Endothelial cell of umbilical vein (primary cell): ENCODE data around the gene NFATC4. TPM values are rescaled to one million over a fixed set of nuclear protein-coding genes. Genes with fewer than 3 reads are reported as not detected.

Experiments
- BruUV-seq: library from RNA; stranded (reverse); fragments of 400-500 nt; replicated peaks from 2 replicates; lab custom pipeline; 2021; lab: Mats Ljungman, UMichigan
- CTCF ChIA-PET: fragments of 300-600, 350-600 bp; sonication (Branson Sonifier 250); formaldehyde crosslinking; loops from one replicate; lab custom pipeline; 2021; ENCODE audit warnings: antibody characterized with exemption, inconsistent platforms; lab: Charles Lee
- POLR2A ChIA-PET: fragments of 300-600, 350-600 bp; sonication (Branson Sonifier 250); formaldehyde crosslinking; loops from one replicate; lab custom pipeline; 2021; ENCODE audit warnings: antibody characterized with exemption, inconsistent platforms; lab: Charles Lee
- DNase-seq: peaks from one replicate; pipeline ENCODE4 v3.0.0-alpha.2; 2011; ENCODE audit warnings: low read depth, low spot score
- FAIRE-seq: peaks from 2 replicates; lab custom pipeline; 2011; peaks lifted over from hg19 to GRCh38; lab: Jason Lieb, UNC
- H2AFZ ChIP-seq: 2 replicates; pipeline ENCODE4 v1.6.0; 2012; ENCODE audit warnings: low read depth, low read length, control low read depth, inconsistent platforms
- H3K27ac ChIP-seq: 2 replicates; pipeline ENCODE4 v1.5.1; 2011; ENCODE audit warnings: low read depth, mild to moderate bottlenecking, control low read depth, low read length, moderate library complexity; ENCODE audit not compliant: insufficient read depth
- H3K27me3 ChIP-seq, 2 experiments: 2 replicates each; pipeline versions ENCODE4 v1.6.0 to v1.6.1; 2011; ENCODE audit warnings: low read length in 2 of 2, mixed read lengths in 1 of 2; ENCODE audit not compliant: control insufficient read depth in 2 of 2, insufficient read depth in 2 of 2
- H3K36me3 ChIP-seq, 2 experiments: 2 replicates in 1 of 2; 3 replicates in 1 of 2; pipeline ENCODE4 v1.5.1; 2011; ENCODE audit warnings: low read length in 2 of 2, mild to moderate bottlenecking in 1 of 2, moderate library complexity in 1 of 2; ENCODE audit not compliant: control insufficient read depth in 2 of 2, insufficient read depth in 2 of 2; ENCODE audit errors: extremely low read depth in 1 of 2
- H3K4me1 ChIP-seq: 3 replicates; pipeline ENCODE4 v1.5.1; 2011; ENCODE audit warnings: mild to moderate bottlenecking, low read length; ENCODE audit not compliant: control insufficient read depth, insufficient read depth; ENCODE audit errors: extremely low read depth
- H3K4me2 ChIP-seq: 2 replicates; pipeline ENCODE4 v1.6.1; 2011; ENCODE audit warnings: low read length, control low read depth, mixed read lengths; ENCODE audit not compliant: insufficient read depth
- H3K4me3 ChIP-seq, 3 experiments: fragments of 200-600 bp in 1 of 3; sonication (generic), shearing (Covaris generic) in 1 of 3; replicated peaks in 1 of 3; 2 replicates each; pipeline ENCODE4 v1.5.1; 2011 to 2016; ENCODE audit warnings: control low read depth in 3 of 3, low read length in 3 of 3, mild to moderate bottlenecking in 2 of 3, inconsistent platforms in 1 of 3, low read depth in 1 of 3, moderate library complexity in 1 of 3; ENCODE audit not compliant: insufficient read depth in 1 of 3
- H3K79me2 ChIP-seq: 2 replicates; pipeline ENCODE4 v1.6.0; 2012; ENCODE audit warnings: low read length, inconsistent platforms; ENCODE audit not compliant: control insufficient read depth, insufficient read depth
- H3K9ac ChIP-seq: replicated peaks from 2 replicates; pipeline ENCODE3; 2011; ENCODE audit warnings: low read length, control low read depth; ENCODE audit not compliant: insufficient read depth; ENCODE audit errors: extremely low read depth
- H3K9me1 ChIP-seq: replicated peaks from 3 replicates; pipeline ENCODE4 v1.6.0; 2011; ENCODE audit warnings: mild to moderate bottlenecking, low read length; ENCODE audit not compliant: control insufficient read depth, insufficient read depth; ENCODE audit errors: extremely low read depth
- H3K9me3 ChIP-seq: replicated peaks from 2 replicates; pipeline ENCODE4 v1.5.1; 2012; ENCODE audit warnings: low read length, inconsistent platforms; ENCODE audit not compliant: control insufficient read depth, insufficient read depth
- H4K20me1 ChIP-seq: replicated peaks from 2 replicates; pipeline ENCODE3; 2011; ENCODE audit warnings: mild to moderate bottlenecking, low read length; ENCODE audit not compliant: control insufficient read depth, insufficient read depth; ENCODE audit errors: extremely low read depth
- CTCF ChIP-seq, 2 donors: IDR thresholded peaks; 1 replicate in 1 of 2; 2 replicates in 1 of 2; pipeline ENCODE4 v1.5.1; 2011; ENCODE audit warnings: low read length in 2 of 2, mild to moderate bottlenecking in 2 of 2, moderate library complexity in 2 of 2, control low read depth in 1 of 2, inconsistent platforms in 1 of 2, low read depth in 1 of 2; ENCODE audit not compliant: insufficient read depth in 1 of 2; ENCODE audit errors: extremely low read depth in 1 of 2
- EZH2 ChIP-seq: IDR thresholded peaks from 2 replicates; pipeline ENCODE4 v1.6.1; 2012; ENCODE audit warnings: borderline replicate concordance, low read depth, mild to moderate bottlenecking, moderate library complexity, low read length, inconsistent platforms; ENCODE audit not compliant: severe bottlenecking
- FOS ChIP-seq: IDR thresholded peaks from 2 replicates; pipeline ENCODE4 v1.6.1; 2011; ENCODE audit warnings: mild to moderate bottlenecking, low read length, moderate library complexity, borderline replicate concordance; ENCODE audit not compliant: insufficient read depth
- GATA2 ChIP-seq: IDR thresholded peaks from 2 replicates; pipeline ENCODE4 v1.7.0; 2011; ENCODE audit warnings: low read depth, mild to moderate bottlenecking, moderate library complexity, mixed read lengths, low read length; ENCODE audit not compliant: insufficient read length, insufficient read depth
- JUN ChIP-seq: IDR thresholded peaks from 2 replicates; pipeline ENCODE4 v1.6.1; 2011; ENCODE audit warnings: borderline replicate concordance, low read depth; ENCODE audit not compliant: insufficient read length, insufficient read depth
- MAX ChIP-seq: IDR thresholded peaks from 2 replicates; pipeline ENCODE4 v1.6.1; 2011; ENCODE audit not compliant: insufficient read depth, insufficient read length
- MYC ChIP-seq: IDR thresholded peaks from one replicate; pipeline ENCODE4 v1.6.1; 2011; ENCODE audit warnings: mild to moderate bottlenecking, low read depth, low read length
- POLR2A ChIP-seq: IDR thresholded peaks from 2 replicates; pipeline ENCODE4 v1.6.1; 2012; ENCODE audit warnings: low read depth, mild to moderate bottlenecking, control low read depth, low read length
- POLR2AphosphoS5 ChIP-seq: IDR thresholded peaks from 2 replicates; pipeline ENCODE4 v1.6.1; 2012; ENCODE audit warnings: low read depth, mild to moderate bottlenecking, control low read depth, low read length, moderate library complexity; ENCODE audit not compliant: insufficient read depth
- dilution Hi-C: fragments of 300-500 bp; cut with MboI; formaldehyde crosslinking; loops from one replicate; pipeline ENCODE4 v1.15.0; 2019; ENCODE audit warnings: low sequenced_read_pairs; ENCODE audit not compliant: extremely low pct_ligation_motif_present
- intact Hi-C: fragments of 100-400 bp; cut with micrococcal nuclease; formaldehyde crosslinking; loops from one replicate; pipeline ENCODE4 v1.10.0; 2022
- polyA plus RNA-seq, 4 experiments: library from polyadenylated mRNA; depleted of rRNA in 3 of 4; stranded (reverse) in 3 of 4; unstranded in 1 of 4; fragments of >200 nt; gene quantifications; 2 replicates each; pipeline versions ENCODE4 v1.2.1 to v1.2.3, GENCODE V29; 2011 to 2012; ENCODE audit warnings: missing spikeins in 1 of 4
- total RNA-seq: library from RNA; stranded (reverse); gene quantifications from 2 replicates; pipeline ENCODE4 v1.2.3, GENCODE V29; 2021

The NFATC4 gene
- total and polyA plus RNA-seq, 2 donors (not counting 3 experiments of a cell fraction or from before 2014, with no cell fraction given), result 79.5 to 88.1 TPM

GRCh38 chr14:24366721-24367513, 1.1 kb upstream of the NFATC4 start:
- Histone ChIP-seq H3K9me3 (no peaks in the 10 kb centered on the region), H2AFZ (peak overlapping the region; percentile 76), H3K4me2 (peak overlapping the region; percentile 84), H3K9me1 (no peaks in the 10 kb centered on the region), H3K9ac (peak overlapping the region; percentile 88), H4K20me1 (no peaks in the 10 kb centered on the region), H3K79me2 (peaks cover 10% of the 10 kb centered on the region), H3K27me3 (peaks cover 0 to 2% of the 10 kb centered on the region in 2 experiments), H3K27ac (peak overlapping the region; percentile 90), H3K4me3 (peak overlapping the region; percentile 24 to 54 (median 31)), H3K4me1 (peaks cover 27% of the 10 kb centered on the region), H3K36me3 (peaks cover 0 to 2% of the 10 kb centered on the region in 2 experiments)
- no peak for FAIRE-seq
- dilution Hi-C loops (no loop called here), intact Hi-C loops (loop anchor here (1.0 to 5.0 kb wide), 5 partner anchors 25 to 220 kb away; partner anchors contain the start of genes PSME2, RNF31 and TINF2)
- POLR2A ChIA-PET, result interaction anchor here (1.0 to 2.2 kb wide), 6 partner anchors 33 to 70 kb away, joined by 3 to 36 read pairs (median 6); partner anchors contain the start of genes CBLN3 and KHNYN
- BruUV-seq, result no TSS peak
- peak; percentile 87 for DNase-seq
- CTCF ChIA-PET, result interaction anchor here (0.9 to 2.3 kb wide), 29 partner anchors 9 to 125 kb away, joined by 3 to 254 read pairs (median 10); partner anchors contain the start of genes ADCY4, CBLN3, CIDEB and KHNYN
- no peak for TF ChIP-seq JUN
- no peak for TF ChIP-seq FOS
- no peak for TF ChIP-seq EZH2
- no peak for TF ChIP-seq POLR2AphosphoS5
- TF ChIP-seq MYC, result no peak
- TF ChIP-seq POLR2A, result peak; percentile 32

- ChIA-PET POLR2A (no interaction called here), CTCF (interaction anchor here (1.0 to 5.5 kb wide), 6 partner anchors 34 to 68 kb away, joined by 3 to 44 read pairs (median 4); partner anchors contain the start of genes ADCY4 and CIDEB)
- Histone ChIP-seq H3K27me3 (no peaks in the 10 kb centered on the region), H3K36me3 (peaks cover 7 to 12% of the 10 kb centered on the region in 2 experiments), H3K4me2 (peak overlapping the region; percentile 81), H4K20me1 (no peaks in the 10 kb centered on the region), H3K79me2 (peaks cover 10% of the 10 kb centered on the region), H3K9ac (peak overlapping the region; percentile 90), H3K9me3 (no peaks in the 10 kb centered on the region), H3K27ac (peak overlapping the region; percentile 70), H3K4me3 (peak overlapping the region; percentile 60 to 96 (median 89)), H2AFZ (peak overlapping the region; percentile 72), H3K4me1 (peaks cover 27% of the 10 kb centered on the region), H3K9me1 (no peaks in the 10 kb centered on the region)
- dilution Hi-C loops, result no loop called here
- peak; percentile 9 for DNase-seq
- TF ChIP-seq MYC (no peak), JUN (no peak), GATA2 (no peak), MAX (no peak), EZH2 (no peak), CTCF (IDR thresholded peaks at IDR 0.05; ENCODE audit: extremely low read depth in 1 of 2, insufficient read depth in 1 of 2, low read depth in 1 of 2, low read length in 2 of 2) (no peak), POLR2AphosphoS5 (no peak), POLR2A (no peak), FOS (no peak)
- no peak for FAIRE-seq
- intact Hi-C loops, result loop anchor here (5.0 kb wide), 1 partner anchor 221 kb away; the partner anchor contains the start of genes PSME2 and RNF31
- no TSS peak for BruUV-seq
These were observed 203 bp downstream of the NFATC4 start for GRCh38 chr14:24368212-24368561.
